Measurements from ENCODE around the gene STUM.
A peak's percentile ranks its signal among the peaks of the same experiment; 100 is the strongest.
"Not testable (repeated sequence)": the region's sequence is repeated elsewhere in the genome, so short reads cannot be mapped to it uniquely, and the experiment has no call there.

The STUM gene

DNA sequence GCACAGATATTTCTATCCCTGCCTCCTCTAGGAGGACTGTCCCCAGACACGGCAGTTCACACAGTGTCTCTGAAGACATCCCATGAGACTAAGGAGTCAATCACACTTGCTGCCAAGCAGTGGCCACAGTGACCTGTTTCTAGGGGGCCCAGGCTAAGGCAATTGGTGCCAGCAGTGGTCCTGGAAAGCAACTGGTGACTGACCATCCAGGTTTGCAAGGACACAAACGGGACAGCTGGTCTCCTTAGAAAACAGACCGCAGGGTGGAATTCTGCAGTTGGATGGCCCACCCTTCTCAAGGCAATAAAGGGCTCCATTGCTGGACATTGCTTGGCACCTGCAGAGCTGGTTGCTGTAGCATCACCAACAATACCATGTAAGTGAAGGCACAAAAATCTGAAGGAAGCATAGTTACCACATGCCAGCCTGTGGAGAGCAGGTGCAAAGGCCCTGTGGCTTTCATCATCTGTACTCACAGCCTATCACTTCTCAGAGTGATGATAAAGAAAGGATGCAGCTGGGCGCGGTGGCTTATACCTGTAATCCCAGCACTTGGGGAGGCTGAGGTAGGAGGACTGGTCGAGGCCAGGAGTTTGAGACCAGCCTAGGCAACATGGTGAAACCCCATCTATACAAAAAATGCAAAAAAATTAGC is 81.5 kb downstream of the STUM start:
- TF ChIP-seq POLR2A (IDR thresholded peaks at IDR 0.05; ENCODE audit: low read length) (no peak), GATA1 (IDR thresholded peaks at IDR 0.05; ENCODE audit: low read depth, low read length) (no peak)
- no peak for DNase-seq

DNA sequence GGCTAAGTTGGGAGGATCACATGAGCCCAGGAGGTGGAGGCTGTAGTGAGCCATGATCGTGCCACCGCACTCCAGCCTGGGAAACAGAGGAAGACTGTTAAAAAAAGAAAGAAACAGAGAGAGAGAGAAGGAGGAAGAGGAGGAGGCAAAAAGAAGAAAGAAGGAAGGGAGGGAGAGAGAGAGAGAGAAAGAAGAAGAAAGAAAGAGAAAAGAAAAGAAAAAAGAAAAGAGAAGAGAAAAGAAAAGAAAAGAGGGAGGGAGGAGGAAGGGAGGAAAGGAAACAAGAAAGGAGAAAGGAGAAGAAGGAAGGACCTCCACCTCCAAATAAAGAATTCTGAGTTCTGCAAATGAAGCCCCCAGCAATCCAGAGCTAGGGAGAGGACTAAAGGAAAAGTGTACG is 82.0 kb downstream of the STUM start:
- DNase-seq, result no peak
- no peak for TF ChIP-seq GATA1 (IDR thresholded peaks at IDR 0.05; ENCODE audit: low read depth, low read length)
- no peak for TF ChIP-seq POLR2A (IDR thresholded peaks at IDR 0.05; ENCODE audit: low read length)

DNA sequence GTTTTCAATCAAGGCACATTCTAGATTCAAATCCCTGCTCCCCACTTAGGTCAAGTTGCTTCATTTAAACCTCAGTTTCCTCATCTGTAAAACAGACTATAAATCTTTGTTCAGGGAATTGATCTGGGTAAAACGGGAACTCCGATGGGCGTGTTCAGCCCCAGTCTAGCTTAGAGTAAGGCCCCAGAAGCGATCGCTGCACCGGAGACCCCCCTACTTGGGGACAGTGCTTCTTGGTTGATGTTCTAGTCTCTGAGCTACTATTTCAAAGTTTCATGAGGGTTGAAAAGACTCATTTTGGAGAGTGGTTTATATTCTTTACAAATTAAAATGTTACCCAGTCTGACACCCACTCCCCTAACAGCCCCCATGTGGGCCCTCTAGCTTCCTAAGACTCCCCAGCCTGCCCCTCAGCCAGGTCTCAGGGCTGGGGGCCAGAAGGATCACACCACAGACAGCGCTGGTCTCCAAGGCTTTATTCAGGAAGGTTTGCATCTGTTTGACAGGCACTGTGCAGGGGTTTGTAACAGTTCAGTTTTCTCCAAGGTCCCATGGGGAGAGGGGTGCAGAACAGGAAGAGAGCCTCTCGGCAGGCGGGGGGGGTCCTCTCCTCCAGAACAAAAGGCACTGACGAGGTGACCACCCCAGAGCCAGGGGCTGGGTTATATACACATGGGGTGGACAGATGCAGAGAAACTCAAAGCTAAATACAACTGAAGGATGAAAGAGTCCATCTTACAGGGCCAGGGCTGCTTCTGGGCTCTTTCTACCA is 82.9 kb downstream of the STUM start:
- no peak for DNase-seq
- TF ChIP-seq GATA1 (IDR thresholded peaks at IDR 0.05; ENCODE audit: low read depth, low read length) (no peak), POLR2A (IDR thresholded peaks at IDR 0.05; ENCODE audit: low read length) (no peak)

DNA sequence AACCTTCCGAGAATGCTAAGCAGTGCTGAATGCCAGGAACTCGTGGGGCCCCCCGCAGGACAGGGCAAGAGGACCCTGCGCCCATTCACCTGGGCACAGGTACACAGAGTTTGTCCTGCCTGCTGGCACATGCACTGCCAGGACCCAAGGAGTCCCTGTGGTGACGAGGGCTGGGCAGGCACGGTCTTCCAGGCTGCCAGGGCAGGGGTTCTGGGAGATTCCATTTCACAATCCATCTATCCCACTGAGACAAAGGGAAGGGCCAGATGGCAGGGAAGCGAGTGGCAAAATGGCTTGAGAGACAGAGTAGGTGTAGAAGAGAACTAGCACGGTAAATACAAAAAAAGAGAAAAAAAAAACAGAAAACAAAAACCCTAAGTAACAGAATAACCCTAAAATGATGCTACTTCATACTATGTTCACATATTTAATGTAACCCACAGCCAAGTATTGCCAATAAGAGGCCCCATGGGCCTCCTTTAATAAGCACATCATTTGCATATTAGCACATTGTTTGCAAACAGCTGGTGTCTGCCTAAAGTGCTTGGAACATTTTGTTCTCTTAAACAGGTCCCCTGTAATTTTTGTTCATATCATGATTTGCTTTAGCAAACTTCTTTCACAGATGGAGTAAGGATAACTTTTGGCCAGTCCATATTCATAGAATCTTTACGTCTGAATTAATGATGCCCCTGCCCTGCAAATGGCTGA is 83.8 kb downstream of the STUM start:
- TF ChIP-seq POLR2A (IDR thresholded peaks at IDR 0.05; ENCODE audit: low read length) (no peak), GATA1 (IDR thresholded peaks at IDR 0.05; ENCODE audit: low read depth, low read length) (no peak)
- no peak for DNase-seq

DNA sequence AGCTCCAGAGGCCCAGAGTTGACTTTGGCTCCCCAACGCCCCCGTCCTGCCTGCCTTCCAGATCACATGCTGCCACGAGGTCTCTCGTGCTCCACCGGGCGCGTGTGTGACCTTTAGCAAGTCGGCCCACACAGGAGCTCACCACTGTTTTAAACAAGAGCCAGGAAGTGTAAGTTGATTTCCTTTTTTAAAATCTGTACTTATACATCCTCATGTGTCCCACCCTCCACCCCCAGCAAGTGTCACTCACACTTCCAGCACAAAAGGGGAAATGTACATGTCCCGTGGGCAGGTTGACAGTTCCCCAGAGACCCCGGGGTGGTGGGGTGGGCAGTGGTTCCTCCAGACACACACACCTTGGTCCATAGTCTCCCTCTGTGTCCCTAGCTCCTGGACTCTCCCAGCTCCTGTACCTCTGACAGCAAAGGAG is 84.4 kb downstream of the STUM start:
- no peak for DNase-seq
- TF ChIP-seq POLR2A (IDR thresholded peaks at IDR 0.05; ENCODE audit: low read length) (no peak), GATA1 (IDR thresholded peaks at IDR 0.05; ENCODE audit: low read depth, low read length) (no peak)

DNA sequence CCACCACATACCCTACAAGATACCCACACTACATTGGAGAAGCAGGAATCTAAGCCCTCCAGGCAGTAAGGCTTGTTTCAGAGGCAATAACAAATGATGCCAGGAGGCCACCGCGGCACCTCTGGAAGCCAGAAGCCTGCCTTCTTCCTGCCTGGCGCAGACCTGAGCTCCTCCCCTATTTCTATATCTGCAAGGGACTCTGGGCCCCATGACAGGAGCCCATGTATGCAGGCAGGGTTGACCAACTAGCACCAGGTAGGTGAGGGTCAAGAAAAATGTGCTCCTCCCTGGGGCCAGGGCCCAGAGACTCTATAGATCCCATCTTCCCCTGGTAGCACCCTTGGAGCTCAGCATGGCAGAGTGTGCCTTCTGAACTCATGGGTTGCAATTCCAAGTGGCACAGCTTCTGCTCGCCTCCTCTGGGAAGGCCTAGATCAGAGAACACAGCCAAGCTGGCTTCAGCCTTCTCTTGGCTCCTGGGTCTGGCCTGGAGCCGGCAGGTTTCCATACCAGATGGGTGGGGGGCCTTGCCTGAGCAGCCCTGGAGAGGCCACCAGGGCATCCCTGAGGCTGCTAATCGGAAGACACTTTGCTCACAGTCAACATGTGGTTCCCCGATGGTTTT is 85.1 kb downstream of the STUM start:
- no peak for DNase-seq
- TF ChIP-seq POLR2A (IDR thresholded peaks at IDR 0.05; ENCODE audit: low read length) (no peak), GATA1 (IDR thresholded peaks at IDR 0.05; ENCODE audit: low read depth, low read length) (no peak)

DNA sequence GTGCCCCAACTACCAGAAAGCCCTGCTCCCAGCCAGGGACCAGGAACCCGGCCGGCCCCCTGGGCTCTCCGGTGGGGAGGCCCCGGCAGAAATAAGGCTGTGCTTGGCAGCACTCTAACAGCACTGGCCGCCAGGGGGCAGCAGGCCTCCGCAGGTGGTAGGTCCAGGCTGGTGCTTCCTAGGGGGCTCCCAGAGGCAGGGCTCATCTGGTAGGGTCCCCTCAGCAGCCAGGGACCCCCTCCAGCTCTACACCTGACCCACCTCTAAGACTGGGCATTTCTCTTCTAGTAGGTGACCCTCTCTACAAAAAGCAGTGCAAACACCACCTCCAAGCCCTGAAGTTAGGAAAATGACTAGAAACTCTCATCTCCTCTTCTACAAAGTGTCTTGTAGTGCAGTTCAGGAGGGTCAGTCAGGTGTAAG is 85.6 kb downstream of the STUM start:
- DNase-seq, result peak; percentile 73 to 88
- TF ChIP-seq GATA1 (IDR thresholded peaks at IDR 0.05; ENCODE audit: low read depth, low read length), result no peak
- TF ChIP-seq POLR2A (IDR thresholded peaks at IDR 0.05; ENCODE audit: low read length), result no peak

DNA sequence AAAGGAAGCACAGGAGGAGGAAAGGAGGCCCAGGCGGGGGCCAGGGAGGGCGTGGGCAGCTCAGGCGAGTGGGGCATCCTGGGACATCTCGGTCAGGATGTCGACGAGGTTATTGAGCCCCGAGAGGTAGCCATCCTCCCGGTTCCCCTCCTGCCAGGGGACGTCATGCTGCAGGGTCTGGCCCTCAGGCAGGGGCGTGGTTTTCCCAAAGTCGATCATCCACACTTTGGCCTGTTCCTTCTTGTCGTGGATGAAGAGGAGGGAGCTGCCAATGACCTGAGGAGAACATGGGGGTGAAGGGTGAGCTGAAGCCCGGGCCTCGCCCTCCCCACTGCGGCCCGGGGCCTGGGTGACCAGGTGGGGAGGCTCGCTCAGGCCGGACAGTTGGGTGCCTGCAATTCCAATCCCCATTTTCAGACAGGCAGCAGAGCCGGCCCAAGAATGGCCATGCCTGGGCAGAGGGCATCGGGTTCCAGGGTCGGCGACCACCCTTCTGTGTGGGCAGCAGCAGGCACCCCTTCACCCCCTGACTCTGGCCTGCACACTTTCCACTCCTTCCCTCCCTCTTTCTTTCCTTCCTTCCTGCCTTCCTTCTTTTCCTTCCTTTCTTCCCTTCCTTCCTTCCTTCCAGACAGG is 86.2 kb downstream of the STUM start:
- no peak for DNase-seq
- TF ChIP-seq GATA1 (IDR thresholded peaks at IDR 0.05; ENCODE audit: low read depth, low read length) (no peak), POLR2A (IDR thresholded peaks at IDR 0.05; ENCODE audit: low read length) (no peak)

DNA sequence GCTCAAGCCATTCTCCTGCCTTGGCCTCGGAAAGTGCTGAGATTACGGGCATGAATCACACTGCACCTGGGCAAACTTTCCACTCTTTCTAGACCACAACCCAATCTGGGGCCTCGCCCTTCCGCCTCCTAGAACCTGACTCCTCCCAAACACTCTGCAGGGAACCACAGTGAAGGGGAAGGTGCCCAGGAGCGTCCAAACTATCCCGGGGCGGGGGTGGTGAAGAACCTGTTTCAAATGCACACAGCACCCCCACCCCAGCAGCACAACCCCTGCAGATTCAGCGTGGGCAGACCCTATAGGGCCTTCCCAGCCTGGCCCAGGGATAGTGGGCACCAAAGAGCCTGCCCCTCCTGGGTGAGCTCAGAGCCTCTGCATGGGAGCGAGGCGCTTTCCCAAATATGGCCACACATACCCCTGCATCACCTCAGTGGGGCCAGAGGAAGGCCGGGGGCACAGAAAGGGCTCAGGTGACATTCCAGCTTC is 86.9 kb downstream of the STUM start:
- TF ChIP-seq POLR2A (IDR thresholded peaks at IDR 0.05; ENCODE audit: low read length) (no peak), GATA1 (IDR thresholded peaks at IDR 0.05; ENCODE audit: low read depth, low read length) (no peak)
- no peak for DNase-seq

DNA sequence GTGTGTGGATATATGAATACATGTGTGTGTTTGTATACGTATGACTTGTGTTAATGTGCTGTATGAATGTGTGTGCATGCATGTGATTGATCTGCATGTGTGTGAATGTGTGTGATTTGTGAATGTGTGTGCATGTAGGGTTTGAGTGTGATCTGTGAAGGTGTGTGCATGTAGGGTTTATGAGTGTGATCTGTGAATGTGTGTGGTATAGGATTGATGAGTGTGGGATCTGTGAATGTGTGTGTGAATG is 88.2 kb downstream of the STUM start:
- TF ChIP-seq GATA1 (IDR thresholded peaks at IDR 0.05; ENCODE audit: low read depth, low read length) (no peak), POLR2A (IDR thresholded peaks at IDR 0.05; ENCODE audit: low read length) (no peak)

DNA sequence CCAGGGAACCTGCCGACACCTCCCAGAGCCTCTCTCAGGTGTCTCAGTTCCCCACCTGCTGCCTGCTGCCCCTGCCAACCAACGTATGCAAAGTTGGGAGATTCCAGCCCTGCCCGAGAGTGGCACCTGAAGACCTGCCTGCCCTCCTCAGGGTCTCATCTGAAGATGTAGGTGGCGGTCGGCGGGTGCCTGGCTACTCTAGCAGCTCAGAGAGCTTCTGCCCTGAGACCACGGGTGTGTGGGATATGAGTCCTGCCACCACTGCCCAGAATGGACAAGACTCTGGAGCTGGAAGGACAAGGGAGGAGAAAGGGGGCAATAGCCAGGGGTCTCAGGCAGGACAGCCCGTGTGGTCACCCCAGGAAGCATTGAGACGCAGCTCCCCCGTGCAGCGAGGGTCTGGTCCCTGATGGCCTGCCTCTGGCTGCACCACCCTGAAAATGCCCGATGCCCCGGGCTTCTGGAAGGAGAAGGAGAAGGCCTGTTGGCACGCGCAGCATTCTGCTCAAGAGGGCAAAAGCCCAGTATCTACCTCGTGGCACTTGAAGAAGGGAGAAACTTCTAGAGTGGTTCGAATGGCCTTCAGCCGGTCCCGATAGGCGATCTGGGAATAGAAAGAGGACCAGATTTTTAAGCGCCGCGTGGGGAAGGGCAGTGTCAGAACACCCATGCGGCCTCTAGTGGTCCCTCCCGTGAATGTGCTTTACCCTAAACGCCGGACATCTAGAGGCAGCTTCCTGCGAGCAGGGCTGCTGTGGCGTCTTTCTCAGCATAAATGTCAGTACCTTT is 88.8 kb downstream of the STUM start:
- no peak for DNase-seq
- TF ChIP-seq POLR2A (IDR thresholded peaks at IDR 0.05; ENCODE audit: low read length) (no peak), GATA1 (IDR thresholded peaks at IDR 0.05; ENCODE audit: low read depth, low read length) (no peak)

More for the DNA sequence above, 88.2 kb downstream of the STUM start:
- DNase-seq, result no peak

DNA sequence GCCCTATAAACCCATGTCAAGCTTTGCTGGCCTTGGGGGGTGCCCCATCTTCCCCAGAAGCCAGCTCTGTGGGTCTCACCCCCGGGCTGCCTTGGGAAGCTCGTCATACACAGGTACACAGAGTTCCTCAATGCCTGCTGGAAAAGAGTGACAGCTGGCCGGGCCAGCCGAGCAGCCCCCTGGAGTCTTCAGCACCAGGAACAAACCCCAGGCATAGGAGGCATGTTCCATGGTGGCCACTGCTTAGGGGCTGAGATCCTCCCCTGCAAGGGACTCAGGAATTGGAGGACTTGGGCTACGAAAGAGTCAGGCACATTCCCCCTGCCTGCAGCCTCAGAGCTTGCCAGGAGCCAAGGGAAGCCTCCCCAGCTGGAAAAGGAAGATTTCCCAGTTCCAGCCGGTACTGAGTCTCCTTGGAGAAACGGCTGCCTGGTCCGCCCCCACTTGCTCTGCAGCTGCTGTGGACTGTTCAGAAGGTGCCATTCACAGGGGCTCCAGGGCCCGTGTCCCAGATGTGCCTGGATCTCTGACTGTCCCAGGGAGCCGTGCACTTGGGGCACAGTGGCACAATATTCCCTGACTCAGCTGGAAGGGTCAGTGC is 89.5 kb downstream of the STUM start:
- DNase-seq, result no peak
- TF ChIP-seq POLR2A (IDR thresholded peaks at IDR 0.05; ENCODE audit: low read length), result no peak
- TF ChIP-seq GATA1 (IDR thresholded peaks at IDR 0.05; ENCODE audit: low read depth, low read length), result no peak

DNA sequence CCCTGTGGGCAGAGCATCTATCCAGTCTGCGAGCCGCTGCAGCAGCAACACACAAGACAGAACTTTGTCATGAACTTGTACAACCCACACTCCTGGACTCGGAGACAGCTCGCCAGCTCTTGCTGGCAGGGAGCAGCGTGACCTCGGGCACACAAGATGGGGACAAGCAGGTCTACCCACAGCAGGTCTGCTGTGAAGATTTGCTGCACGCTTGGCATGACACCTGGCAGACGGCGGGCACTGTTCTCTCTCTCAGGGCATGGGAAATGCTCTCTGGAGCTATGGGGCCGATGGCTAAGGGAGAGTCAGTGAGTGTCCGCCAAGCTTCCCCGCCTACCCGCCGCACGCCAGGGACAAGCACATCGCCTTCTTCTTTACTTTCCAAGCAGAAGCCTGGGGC is 90.0 kb downstream of the STUM start:
- TF ChIP-seq POLR2A (IDR thresholded peaks at IDR 0.05; ENCODE audit: low read length) (no peak), GATA1 (IDR thresholded peaks at IDR 0.05; ENCODE audit: low read depth, low read length) (no peak)
- no peak for DNase-seq

DNA sequence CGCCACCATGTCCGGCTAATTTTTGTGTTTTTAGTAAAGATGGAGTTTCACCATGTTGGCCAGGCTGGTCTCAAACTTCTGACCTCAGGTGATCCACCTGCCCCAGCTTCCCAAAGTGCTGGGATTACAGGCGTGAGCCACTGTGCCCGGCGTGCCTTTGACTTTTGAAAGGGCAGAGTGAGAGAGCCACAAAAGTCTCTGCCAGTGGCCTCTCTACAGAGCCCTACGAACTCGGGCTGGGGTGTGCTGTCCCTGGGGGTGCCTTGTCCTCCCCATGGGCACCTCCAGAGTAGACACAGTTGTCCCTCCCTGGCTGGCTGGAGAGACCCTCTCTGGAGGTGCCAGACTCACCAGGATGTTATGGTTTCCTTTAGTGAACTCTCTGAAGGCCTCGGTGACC is 90.6 kb downstream of the STUM start:
- DNase-seq, result not testable (repeated sequence)

Measured in erythroblast (primary cell).